Activated CD4-positive, alpha-beta T cell treated with anti-CD3 and anti-CD28 coated beads, Interleukin-2, amount 50 U/mL, for 24 hours (primary cell): Measurements from ENCODE around the gene LDB3.
A peak's percentile ranks its signal among the peaks of the same experiment; 100 is the strongest.
"Not testable (repeated sequence)": the region's sequence is repeated elsewhere in the genome, so short reads cannot be mapped to it uniquely, and the experiment has no call there.

Experiments used
- DNase-seq, 2 donors: peaks; one replicate each; pipeline ENCODE4 v3.0.0-alpha.2; 2020; ENCODE audit warnings: low read depth in 1 of 2, low spot score in 1 of 2

The LDB3 gene

DNA sequence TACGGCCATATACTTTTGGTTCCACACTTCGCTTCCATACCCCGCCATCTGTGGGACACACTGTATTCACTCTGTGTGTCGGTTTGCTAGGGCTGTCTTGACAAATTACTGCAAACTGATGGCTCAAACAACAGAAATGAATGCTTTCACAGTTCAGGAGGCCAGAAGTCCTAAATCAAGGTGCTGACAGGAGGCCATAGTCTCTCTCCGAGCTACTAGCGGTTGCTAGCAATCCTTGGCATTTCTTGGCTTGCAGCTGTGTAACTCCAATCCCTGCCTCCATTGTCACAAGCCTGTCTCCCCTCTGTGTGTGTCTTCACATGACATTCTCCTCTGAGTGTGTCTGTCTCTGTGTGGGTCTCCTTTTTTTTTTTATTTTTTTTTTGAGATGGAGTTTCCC lies 59.2 kb downstream of the LDB3 start:
- DNase-seq = no peak

DNA sequence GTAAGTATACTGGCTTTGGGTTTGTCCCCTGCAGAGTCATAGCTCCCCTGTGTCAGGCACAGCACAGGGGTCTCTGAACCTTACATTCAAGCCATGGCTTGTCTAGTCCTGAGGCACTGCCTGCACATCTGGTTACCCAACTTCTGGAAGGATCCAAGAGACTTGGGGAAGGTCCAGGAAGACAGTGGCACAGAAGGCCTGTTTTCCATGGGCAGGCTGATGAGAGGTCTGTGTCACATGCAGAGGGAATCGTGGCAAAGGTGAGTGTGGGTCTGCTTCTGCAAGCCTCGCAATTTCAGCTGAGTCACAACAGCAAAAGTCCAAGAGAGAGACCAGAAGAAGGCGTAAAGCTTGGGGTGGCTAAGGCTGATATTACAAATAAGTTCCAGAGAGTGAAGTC lies 59.7 kb downstream of the LDB3 start:
- no peak for DNase-seq

DNA sequence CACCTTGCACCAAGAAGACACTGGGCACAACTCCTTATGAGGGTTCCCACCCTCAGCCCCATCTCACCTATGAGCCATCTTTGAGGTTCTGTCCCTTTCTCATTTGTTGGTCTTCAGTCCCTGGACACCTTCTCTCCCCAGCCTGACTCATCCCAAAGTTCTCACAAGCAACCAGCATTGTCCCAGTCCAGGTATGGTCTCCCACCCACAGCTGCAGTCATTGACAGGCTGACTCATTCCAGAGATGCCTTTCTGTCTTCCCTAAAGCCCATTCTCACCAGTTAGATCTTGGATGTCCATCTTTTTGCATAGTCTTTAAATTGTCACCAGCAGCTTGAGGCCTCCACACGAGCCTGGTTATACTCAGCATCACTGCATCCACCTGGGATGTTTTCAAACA lies 61.4 kb downstream of the LDB3 start:
- no peak for DNase-seq

DNA sequence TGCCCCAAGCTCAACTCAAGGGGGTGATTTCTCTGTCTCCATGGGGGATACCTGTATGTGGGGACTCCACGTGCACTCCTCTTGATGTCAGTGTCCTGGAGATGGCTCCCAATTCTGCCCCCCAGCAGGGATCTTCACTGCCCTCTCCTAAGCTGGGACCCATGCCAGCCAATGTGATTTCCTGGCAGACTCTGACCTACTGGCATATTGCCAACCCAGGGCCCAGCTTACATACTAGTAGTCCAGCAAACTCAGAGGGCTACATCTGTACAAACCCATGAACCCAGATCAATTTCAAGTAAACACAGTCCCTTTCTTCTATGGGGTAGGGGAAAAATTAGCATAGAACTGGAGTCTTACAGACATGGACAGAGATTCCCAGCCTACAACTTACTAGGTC lies 61.9 kb downstream of the LDB3 start:
- DNase-seq = no peak

DNA sequence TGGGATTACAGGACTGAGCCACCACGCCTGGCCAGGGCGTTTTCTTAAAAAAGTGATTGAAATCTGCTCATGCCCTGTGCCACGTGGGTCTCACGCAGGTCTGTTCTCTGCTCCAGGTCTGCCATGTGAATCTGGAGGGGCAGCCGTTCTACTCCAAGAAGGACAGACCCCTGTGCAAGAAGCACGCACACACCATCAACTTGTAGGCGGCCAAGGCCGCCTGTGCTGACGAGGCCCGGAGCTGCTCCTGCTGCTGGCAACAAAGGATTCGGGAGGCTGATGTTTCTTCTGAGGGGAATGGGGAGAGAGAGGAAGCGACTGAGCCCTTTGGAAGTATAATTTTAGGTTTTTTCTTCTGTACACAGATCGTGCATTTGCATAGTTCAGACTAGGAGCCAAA lies 64.5 kb downstream of the LDB3 start:
- no peak for DNase-seq

DNA sequence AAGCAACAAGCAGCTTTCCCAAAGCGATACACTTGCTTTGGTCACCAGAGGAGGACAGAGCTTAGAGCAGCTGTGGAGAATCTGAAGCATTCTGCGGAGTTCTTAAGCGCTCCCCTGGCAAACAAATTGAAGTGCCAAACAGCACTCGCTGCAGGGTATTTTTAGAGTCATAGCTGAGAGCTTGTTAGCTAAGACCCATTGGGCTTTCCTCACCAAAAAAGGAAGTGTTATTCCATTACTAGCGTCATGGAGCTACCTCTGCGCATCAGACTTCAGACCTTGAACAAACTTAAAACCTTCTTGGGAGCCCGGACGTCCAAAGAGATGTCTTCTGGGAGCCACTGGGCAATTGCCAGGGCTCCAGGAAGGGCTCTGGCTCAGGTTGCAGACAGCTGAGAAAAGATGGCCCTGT lies 65.0 kb downstream of the LDB3 start:
- no peak for DNase-seq

DNA sequence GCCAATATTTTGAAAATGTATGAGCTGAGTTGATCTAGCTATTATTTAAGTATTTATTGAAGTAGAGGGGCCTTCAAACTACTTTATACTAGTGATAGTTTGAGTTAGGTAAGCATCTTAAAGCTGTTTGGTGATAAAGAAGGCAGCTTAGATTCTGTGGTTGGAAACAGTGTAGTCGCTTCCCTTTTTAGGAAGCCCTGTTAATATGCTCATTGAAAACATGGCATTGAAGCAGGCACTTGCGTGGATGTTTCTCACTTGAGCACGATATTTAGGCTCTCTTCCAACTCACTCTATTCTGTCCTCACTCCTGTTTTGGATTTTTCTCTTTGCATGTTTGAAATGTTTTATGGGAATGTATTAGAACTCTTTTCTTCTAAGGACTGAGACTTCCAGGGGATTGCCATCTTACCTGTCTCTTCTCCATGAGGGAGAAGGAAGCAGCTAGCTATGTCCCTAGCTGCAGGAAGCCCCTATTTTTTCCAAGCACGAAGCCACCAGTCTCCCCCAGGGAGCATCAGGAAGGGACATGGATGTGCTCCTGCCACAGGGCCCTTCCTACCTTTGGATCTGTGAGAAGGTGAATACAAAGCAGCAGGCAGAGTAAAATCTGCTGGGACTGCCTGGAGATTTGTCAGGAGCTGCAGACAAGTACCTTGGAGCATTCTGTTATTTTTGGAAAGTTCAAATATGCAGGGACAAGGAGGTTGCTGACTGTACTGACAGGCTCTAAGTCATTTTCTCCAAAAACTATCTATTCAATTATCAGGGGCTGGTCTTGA lies 66.1 kb downstream of the LDB3 start:
- no peak for DNase-seq

DNA sequence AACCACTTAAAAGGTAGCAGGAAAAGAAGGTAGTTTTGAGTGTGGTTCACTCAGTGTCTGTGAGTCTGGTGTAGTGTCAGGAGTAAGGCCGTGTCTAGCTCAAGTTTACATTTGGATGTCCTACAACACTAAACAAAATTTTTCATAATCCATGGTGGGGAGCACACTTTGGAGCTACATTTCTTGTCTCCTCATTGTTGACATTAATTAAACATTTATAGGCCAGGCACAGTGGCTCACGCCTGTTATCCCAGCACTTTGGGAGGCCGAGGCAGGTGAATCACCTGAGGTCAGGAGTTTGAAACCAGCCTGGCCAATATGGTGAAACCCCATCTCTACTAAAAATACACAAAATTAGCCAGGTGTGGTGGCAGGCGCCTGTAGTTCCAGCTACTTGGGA lies 67.0 kb downstream of the LDB3 start:
- not testable (repeated sequence) for DNase-seq

DNA sequence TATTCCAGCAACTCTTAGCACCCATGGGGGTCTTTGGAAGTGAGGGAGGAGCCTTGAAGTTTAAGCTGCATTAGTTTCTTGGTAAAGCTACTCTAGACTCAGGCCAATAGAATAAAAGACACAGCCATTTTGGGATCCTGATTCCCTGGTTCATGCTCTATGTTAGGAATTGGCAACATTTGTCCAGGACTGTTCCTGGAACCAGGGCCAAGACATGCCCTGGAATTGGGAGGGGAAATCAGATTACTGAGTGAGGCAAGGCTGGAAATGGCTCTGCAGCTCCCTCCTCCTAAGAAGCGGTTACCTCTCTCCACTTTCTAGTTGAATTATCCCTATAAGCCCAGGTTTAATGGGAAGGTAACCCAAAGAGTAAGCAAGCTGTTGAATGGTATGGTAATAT lies 73.9 kb downstream of the LDB3 start:
- DNase-seq = no peak

DNA sequence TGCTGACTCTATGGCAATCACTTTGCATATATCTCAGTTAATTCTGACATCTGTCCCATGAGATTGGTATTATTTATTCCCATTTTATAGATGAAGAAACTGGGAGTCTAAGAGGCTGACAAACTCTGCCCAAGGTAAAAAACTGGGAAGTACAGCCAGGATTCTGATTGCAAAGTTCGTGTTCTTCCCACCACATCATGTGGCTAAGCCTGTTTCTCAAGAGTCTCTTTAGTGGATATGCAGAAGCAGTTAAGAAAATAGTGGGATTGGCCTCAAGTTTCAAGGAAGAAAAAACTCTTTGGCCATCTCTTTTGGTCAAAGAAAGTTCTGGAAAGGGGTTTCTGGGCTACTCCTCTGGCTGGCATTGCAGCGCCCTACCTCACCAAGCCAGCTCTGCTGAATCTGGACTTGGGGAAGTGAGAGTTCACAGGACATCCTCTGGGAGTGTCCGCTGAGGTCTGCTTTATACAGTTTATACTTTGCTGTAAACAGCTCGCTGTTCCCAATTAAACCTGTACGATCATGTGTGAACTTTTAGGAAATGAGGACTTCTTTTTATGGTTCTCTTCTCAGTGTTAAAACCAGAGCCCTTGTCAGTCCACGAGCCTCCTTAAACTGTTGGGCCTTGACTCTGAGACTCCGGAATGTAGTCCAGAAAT lies 75.9 kb downstream of the LDB3 start:
- no peak for DNase-seq

DNA sequence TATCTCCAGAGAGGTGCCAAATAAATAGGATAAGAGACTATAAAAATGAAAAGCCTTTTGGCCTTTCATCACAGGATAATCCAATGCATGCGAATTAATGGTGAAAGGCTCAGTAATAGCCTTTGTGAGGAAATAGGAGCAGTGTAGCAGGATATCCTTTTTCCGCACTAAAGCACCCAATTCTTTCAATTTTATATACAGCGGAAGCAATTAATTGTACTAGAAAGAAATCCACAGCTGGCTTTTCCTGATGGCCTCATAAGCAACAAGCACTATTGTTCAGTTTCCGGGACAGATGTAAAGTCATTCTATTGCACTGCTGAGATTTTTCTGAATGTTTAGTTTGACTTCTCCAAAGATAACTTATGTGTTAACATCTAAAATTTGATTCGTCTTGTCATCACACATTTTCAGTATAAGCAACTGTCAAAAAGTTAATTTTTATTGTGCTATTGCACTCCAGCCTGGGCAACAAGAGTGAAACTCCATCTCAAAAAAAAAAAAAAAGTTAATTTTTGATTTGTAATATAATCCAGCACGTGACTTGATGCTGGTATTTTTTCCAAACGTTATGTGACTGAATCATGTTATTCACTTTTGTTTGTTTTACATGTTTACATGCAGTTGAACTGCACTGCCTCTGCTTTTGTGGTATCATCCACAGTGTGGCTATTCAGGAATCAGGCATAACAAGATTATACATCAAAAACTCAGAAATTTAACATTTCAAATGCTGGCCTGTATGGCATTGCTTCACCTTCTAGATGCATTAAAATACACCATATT lies 79.7 kb downstream of the LDB3 start:
- DNase-seq = no peak

DNA sequence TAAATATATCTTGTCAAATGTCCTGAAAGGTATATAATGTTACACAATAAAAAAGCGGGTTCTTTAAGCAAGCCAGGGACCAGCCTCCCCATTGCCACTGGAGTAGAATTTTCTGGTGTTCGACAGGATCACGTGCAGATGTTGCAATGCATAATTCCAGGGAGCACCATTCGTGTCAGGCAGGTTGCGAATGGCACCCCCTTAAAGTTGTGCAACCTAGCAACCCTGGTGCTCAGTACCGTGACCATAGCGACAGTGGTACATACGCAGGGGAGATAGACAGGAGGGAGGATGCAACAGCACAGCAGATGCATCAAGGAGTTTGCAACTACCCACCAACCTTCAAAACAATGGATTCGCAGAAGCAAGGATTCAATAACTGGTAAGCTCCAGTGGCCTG lies 81.5 kb downstream of the LDB3 start:
- DNase-seq = no peak

DNA sequence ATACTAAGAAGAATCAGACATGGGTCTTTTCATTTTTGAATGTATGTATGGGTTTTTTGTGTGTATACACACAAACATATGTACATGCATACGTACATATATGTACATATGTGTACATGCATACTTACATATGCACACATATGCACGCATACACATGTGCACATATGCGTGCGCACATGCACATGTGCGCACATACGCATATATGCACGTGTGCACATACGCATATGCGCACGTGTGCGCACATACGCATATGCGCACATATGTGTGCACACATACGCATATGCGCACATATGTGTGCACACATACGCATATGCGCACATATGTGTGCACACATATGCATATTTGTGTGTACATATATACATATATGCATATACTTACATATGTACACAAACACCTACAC lies 83.2 kb downstream of the LDB3 start:
- no peak for DNase-seq

DNA sequence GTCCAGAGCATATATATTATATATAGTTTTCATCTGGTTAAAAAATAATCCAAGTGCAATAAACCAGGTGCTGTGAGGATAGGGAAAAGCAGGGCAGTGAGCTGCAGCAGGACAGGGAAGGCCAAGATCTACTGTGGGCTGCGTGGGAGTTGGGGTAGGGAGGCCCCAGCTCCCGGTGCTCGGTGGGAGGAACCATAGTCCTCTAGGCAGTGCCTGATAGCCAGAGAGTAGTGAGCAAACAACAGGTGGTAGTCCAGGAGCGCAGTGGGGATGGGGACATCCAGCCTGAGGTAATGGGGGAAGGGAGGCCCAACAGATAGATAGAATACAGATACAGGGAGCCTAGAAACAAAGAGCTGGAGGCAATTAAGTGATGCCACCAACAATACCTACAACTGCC lies 84.0 kb downstream of the LDB3 start:
- no peak for DNase-seq

DNA sequence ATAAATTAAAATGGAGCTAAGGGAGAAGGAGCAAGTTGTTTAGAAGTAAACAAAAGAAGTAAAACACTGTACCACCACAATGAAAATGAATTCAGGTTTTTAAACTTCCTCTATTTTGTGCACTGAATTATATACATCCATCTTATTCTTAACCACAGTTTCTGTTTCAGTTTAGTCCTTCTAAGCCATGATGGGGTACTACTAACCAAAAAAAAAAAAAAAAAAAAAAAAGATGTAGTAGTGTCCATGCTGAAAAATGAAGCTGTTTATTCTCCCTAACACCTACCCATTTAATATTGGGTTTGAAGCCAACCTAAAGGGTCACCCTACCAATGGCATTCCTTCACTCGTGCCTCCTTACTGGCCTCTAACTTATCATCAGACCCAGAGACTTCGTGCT lies 84.7 kb downstream of the LDB3 start:
- no peak for DNase-seq

DNA sequence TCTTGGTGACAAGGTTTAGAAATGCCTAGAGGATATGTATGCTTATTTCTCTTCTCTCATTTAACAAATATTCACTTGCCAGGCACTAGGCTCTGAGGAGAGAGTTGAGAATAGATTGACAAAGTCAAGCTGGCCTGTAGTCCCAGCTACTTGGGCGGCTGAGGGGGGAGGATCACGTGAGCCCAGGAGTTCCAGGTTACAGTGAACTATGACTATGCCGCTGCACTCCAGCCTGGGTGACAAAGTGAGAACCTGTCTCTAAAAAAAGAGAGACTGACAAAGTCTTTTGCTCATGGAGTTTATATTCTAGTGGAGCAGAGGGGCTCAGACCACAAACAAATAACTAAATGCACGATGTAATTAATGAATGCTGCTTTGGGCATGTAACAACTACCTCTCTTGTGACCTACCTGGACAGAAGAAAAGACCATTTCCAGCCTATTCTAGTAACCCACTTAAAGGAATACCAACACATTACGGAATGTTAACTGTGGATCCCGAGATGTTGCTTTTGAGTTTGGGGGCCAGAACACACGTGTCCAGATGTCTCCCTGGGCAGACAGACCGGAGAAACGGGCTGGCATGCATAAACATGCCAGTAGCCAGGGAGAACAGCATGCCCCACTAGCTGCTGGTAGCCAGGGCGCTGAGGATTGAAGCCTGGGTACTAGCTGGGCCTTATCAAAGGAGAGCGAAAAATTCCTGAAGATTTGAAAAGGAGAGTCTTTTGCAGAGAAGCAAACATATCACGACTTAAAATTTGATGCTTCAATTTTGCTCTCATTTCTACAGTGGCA lies 85.5 kb downstream of the LDB3 start:
- no peak for DNase-seq

DNA sequence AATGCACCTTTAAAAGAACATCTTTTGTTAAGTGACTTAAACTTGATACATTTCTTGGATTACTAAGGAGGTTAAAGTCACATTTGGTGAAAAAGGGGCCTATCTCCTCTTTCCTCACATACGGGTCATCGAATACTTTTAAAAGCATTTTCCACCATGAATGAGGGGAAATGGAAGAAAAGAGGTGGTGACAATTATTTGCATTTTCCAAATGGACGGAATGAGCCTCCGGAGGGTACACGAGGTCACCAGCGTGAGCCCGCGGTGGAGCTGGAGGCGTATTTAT lies 87.1 kb downstream of the LDB3 start:
- no peak for DNase-seq

DNA sequence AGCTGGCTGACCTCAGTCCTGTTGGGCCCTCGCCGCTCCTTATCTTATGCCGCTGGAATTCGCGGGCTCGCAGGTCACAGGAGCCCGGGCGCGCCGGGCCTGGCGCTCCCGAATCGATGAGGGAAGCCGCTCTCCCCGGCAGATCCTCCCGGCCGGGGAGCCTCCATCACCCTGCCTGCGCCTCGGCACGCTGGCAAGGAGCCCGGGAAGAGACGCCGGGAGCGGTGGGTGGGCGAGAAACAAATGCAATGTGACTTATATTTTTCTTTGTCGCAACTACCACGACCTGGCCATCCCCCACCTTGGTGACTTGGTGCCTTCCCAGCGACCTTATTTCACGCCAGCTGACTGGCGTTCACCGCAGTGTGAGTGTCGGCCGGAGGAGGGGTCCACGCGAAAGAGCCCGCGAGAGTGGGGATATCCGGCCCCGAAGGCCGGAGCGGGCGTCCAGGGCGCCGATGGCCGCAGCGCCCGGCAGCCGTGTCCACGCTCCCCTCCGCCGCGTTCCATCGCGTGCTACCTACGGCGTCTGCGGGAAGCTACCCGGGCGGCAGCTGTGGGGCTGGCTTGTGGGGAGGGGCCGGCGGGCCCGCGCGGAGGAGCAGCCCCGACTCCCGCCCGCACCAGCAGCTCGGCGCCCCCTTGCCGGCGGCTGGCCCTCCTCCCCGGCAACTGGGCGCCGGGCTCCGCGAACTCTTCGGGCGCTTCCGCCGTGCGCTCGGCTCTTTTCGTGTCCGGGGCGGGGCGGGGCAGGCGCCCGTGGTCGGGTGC lies 87.6 kb downstream of the LDB3 start:
- DNase-seq = peak; percentile 72 to 76

DNA sequence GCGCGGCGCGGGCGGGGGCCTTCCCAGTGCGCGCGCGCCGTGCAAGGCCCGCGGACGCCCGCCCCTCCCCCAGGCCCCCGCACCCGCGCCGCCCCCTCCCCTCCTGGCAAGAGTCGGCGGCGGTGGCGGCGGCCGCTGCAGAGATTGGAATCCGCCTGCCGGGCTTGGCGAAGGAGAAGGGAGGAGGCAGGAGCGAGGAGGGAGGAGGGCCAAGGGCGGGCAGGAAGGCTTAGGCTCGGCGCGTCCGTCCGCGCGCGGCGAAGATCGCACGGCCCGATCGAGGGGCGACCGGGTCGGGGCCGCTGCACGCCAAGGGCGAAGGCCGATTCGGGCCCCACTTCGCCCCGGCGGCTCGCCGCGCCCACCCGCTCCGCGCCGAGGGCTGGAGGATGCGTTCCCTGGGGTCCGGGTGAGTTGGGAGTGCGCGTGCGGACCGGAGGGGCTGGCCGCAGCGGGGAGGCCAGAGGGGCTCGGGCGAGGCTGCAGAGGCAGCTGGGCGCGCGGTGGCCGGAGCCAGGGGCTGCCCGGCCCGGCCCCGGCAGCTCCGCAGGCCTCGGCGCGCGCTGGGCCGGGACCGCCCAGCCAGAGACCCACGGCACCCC lies 88.3 kb downstream of the LDB3 start, which contains the start of gene BMPR1A:
BMPR1A (plus strand) TSS at position 109 of the 602 bp plus-strand sequence. CDS start 119,400 bp downstream, outside the sequence.
- DNase-seq = peak in 1 of 2 donors; percentile 1
